ENCODE results near the gene SLC25A21.
"Not testable (repeated sequence)": the region's sequence is repeated elsewhere in the genome, so short reads cannot be mapped to it uniquely, and the experiment has no call there.

The SLC25A21 gene

DNA sequence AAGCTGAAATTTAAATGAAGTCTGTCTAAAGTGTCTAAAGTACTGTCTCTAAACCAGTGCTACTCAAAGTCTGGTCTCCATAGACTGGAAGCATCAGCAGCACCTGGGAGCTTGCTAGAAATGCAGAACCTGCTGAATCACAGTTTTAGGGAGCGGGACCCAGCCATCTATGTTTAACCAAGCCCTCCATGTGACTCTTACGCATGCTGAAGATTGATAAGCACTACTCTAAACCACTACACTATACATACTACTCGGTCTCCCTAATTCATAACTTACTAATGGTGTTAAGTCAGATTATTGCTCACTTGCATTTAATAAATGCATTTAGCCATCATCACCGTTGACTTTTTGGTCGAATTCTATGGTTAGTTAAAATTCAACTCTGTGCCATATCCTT is 88.8 kb downstream of the SLC25A21 start:
- no peak for DNase-seq

GRCh38 chr14:37082449-37082848 is 90.0 kb downstream of the SLC25A21 start:
- DNase-seq: no peak

GRCh38 chr14:37081856-37082255 is 90.5 kb downstream of the SLC25A21 start:
- DNase-seq: no peak

GRCh38 chr14:37081218-37081617 is 91.2 kb downstream of the SLC25A21 start:
- no peak for DNase-seq

DNA sequence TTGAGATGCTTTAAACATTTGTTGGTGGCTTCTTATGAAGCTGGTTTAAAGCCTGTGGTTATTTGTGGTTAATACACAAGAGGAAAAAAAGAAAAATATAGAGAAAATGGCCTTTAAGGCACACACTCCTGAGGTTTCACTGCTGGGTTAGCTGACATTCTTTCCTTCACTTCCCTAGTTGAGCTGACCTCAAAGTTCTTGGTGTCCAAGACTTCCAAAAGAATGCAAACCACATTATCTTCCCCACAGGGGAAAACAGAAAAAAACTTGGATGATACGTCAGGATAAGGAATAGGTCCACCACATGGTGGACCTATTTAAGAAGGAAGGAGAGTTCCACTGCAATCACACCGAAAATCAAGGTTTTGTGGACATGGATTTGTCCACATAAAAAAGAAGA is 94.3 kb downstream of the SLC25A21 start:
- DNase-seq: no peak

GRCh38 chr14:37074320-37074719 is 98.1 kb downstream of the SLC25A21 start:
- not testable (repeated sequence) for DNase-seq

DNA sequence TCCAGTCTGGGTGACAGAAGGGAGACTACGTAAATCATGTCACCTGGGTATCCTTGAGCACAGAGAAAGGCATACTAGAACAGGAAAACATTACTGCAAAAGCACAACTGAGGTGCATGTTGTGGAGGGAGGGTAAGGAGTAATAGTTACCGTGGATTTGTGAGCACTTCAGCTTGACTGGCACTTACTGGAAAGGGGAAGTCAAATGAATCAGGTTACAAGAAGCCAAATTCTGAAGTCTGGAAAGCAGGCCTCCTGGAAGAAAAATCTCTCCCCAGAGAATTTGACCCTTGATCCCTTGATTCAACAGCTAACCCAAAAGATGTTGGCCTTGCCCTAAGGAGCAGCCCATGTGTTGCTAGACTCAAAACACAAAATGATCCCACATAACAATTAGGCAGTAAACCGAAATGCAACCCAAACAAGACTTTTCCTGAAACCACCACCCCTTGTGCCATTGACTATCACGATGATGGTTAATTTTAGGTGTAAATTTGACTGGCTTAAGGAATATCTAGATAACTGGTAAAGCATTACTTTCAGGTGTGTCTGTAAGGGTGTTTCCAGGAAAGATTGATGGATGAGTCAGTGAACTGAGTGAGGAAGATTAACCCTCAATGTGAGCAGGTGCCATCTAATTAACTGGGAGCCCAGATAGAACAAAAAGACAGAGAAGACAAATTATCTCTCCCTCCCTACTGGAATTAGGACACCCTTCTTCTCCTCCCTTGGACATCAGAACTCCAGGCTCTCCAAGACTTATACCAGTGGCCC is 108.8 kb downstream of the SLC25A21 start:
- no peak for DNase-seq

GRCh38 chr14:37062191-37062803 is 110.1 kb downstream of the SLC25A21 start:
- DNase-seq: no peak

DNA sequence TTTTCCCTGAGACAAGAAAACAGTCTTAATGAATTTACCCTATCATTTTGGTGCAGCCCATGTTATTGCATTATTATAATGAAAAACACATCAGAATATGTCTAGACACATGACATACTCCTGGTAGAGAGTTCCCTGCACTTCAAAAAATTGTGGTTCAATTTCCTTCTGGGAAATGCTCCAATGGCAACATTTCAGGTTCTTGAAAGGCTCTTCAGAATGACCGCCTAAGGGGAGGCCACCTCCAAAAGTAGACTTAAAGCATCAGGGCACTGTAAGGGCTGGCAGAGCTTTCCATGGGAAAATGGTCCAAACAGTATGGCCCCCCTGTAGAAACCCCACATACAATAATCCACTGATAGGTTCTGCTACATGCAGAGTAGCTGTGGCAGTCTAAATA is 110.7 kb downstream of the SLC25A21 start:
- DNase-seq: no peak

DNA sequence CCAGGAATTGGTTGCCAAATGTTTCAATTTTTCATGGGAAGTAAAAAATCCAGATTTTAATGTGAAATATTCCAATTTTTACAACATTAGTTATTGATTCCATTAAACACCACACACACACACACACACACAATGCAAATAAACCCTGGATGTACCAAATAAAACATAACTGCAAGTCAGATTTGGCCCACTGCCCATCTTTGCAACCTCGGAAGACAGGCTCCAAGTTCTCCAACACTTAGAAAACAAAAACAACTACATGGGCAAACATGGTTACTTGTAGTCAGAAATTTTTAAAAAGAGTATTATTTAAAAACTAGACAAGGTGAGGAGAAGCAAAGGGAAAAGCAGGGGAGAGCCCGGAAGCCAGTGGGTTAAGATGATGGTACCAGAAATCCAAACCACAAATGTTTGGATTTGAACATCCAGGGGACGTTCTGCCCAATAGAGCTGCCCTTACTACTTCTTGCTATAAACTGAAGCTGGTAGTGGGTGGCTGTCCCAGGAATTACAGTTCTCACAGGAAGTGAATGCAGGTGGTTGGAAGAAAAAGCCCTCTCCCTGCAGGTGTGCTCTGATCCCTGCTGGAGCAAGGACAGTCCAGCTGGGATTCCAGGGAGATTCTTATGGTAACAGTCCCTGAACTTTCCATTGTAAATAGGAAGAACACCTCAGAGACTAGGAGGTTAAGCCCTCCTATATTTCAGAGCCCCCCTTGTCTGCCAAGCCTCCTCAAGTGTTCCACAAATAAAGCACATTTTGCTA is 111.7 kb downstream of the SLC25A21 start:
- DNase-seq: no peak

DNA sequence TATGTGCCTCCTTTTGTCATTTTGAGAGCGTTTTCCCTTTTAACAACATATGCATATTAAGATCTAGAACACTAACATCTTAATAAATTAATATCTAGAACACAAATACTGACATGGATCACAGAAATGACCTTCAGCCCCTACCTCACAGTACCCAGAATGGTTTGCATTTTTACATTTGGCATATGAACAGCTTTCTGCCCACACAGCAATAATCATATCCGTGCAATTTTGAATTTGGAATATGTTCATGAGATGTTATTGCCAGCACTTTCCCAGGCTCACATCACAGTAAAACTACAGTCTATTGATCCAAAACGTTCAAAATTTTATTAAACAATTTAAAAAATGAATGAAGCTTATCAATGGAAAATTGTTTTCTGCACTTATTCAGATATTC is 114.6 kb downstream of the SLC25A21 start:
- DNase-seq: no peak

GRCh38 chr14:37056473-37056872 is 115.9 kb downstream of the SLC25A21 start:
- DNase-seq: no peak

- no peak for DNase-seq
Measured at GRCh38 chr14:37054869-37055268, 117.5 kb downstream of the SLC25A21 start.

- no peak for DNase-seq
Measured at GRCh38 chr14:37054144-37054543, 118.3 kb downstream of the SLC25A21 start.

- no peak for DNase-seq
Measured at GRCh38 chr14:37051680-37052079, 120.7 kb downstream of the SLC25A21 start.

- DNase-seq: no peak
Measured at GRCh38 chr14:37051153-37051552, 121.3 kb downstream of the SLC25A21 start.

- no peak for DNase-seq
Measured at GRCh38 chr14:37048666-37049071, 123.7 kb downstream of the SLC25A21 start.

- no peak for DNase-seq
Measured at GRCh38 chr14:37047996-37048395, 124.4 kb downstream of the SLC25A21 start.

GRCh38 chr14:37047226-37047625 is 125.2 kb downstream of the SLC25A21 start:
- DNase-seq: no peak

GRCh38 chr14:37046815-37047214 is 125.6 kb downstream of the SLC25A21 start:
- DNase-seq: no peak

DNA sequence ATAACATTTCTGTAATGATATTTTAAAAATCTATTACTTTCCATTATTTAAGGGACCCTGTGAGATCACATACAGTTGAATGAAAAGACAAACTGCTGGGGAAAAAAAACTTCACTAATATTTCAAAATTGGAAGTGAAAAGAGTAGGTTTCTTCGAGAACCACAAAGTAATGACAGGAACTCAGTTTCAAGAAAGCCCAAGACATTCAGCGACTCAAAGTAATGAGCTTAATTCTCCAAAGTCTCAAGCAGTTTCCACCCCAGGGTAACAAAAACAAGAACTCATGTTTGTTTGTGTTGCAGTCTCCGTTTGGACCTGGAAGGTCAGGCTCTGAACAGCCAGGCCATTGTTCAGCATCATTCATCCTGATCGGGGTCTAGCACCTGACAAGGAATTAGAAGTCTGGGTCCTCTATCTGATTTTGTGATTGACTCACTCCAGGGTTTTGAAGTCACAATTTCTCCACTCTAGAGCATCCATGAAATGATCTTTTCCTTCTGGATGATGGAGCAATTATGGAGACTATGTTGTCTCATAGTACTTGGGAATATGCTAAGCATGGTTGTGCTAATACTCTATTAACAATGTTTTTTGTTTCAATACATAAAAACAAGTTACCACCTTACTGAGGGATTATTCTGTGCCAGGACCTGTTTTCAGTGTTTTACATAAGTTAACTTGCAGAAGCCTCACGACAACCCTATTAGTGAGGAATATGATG is 126.9 kb downstream of the SLC25A21 start:
- DNase-seq: no peak

- DNase-seq: no peak
Measured at GRCh38 chr14:37037636-37038387, 134.6 kb downstream of the SLC25A21 start.
